ENCODE results near the gene WFIKKN2.

- TF ChIP-seq CTCF (IDR thresholded peaks at IDR 0.05) = no peak
- no peak for TF ChIP-seq POLR2A (IDR thresholded peaks at IDR 0.05)
Observed at GRCh38 chr17:50832864-50833381, 2.5 kb upstream of the WFIKKN2 start.

Data from uterus (tissue), 2 donors.